OCI-LY1 (cell line): ENCODE measurements around the gene HFE.

Experiments
- H2AFZ ChIP-seq: fragments of 200-600 bp; sonication (generic), shearing (Covaris generic); 2 replicates; pipeline ENCODE4 v1.6.0; 2014; ENCODE audit warnings: antibody characterized with exemption, mild to moderate bottlenecking, low read length
- H3F3A ChIP-seq: fragments of 200-600 bp; sonication (generic), shearing (Covaris generic); 2 replicates; pipeline ENCODE4 v1.6.0; 2014; ENCODE audit warnings: mild to moderate bottlenecking, antibody characterized with exemption, low read length, moderate library complexity; ENCODE audit not compliant: insufficient read depth
- H3K27ac ChIP-seq: fragments of 200-600 bp; sonication (generic); 2 replicates; pipeline ENCODE4 v1.5.1; 2014; ENCODE audit warnings: low read length, mixed run types, mild to moderate bottlenecking, low read depth; ENCODE audit not compliant: poor library complexity, severe bottlenecking
- H3K27me3 ChIP-seq: fragments of 200-600 bp; sonication (generic); 2 replicates; pipeline ENCODE4 v1.6.0; 2014; ENCODE audit warnings: antibody characterized with exemption, mild to moderate bottlenecking, low read length, moderate library complexity; ENCODE audit not compliant: insufficient read depth
- H3K36me3 ChIP-seq: fragments of 200-600 bp; sonication (generic); 2 replicates; pipeline ENCODE4 v1.6.1; 2014; ENCODE audit warnings: mild to moderate bottlenecking, antibody characterized with exemption, low read length, moderate library complexity, mixed read lengths; ENCODE audit not compliant: insufficient read depth
- H3K4me1 ChIP-seq: fragments of 200-600 bp; sonication (generic); 2 replicates; pipeline ENCODE4 v1.5.1; 2014; ENCODE audit warnings: mild to moderate bottlenecking, low read length, moderate library complexity; ENCODE audit not compliant: insufficient read depth, severe bottlenecking
- H3K4me2 ChIP-seq: fragments of 200-600 bp; sonication (generic), shearing (Covaris generic); 2 replicates; pipeline ENCODE4 v1.6.1; 2014; ENCODE audit warnings: low read length
- H3K4me3 ChIP-seq: fragments of 200-600 bp; sonication (generic); 2 replicates; pipeline ENCODE4 v1.5.1; 2014; ENCODE audit warnings: low read length, low read depth, mild to moderate bottlenecking, mixed read lengths; ENCODE audit not compliant: poor library complexity, severe bottlenecking
- H3K79me2 ChIP-seq: fragments of 200-600 bp; shearing (Covaris generic); 2 replicates; pipeline ENCODE4 v1.6.1; 2016; ENCODE audit warnings: mixed run types, low read length, mixed read lengths; ENCODE audit not compliant: insufficient read depth
- H3K9ac ChIP-seq: fragments of 200-600 bp; sonication (generic), shearing (Covaris generic); 2 replicates; pipeline ENCODE4 v1.6.1; 2014; ENCODE audit warnings: mild to moderate bottlenecking, low read length, mixed read lengths
- H3K9me2 ChIP-seq: fragments of 200-600 bp; sonication (generic), shearing (Covaris generic); 2 replicates; pipeline ENCODE4 v1.6.1; 2014; ENCODE audit warnings: low read depth, mild to moderate bottlenecking, low read length, mixed read lengths
- H3K9me3 ChIP-seq: fragments of 200-600 bp; shearing (Covaris generic); 2 replicates; pipeline ENCODE4 v1.6.1; 2014; ENCODE audit warnings: low read length, mixed read lengths
- H4K20me1 ChIP-seq: fragments of 200-600 bp; sonication (generic), shearing (Covaris generic); 2 replicates; pipeline ENCODE4 v1.6.0; 2016; ENCODE audit warnings: mild to moderate bottlenecking, low read length; ENCODE audit not compliant: insufficient read depth
- EZH2 ChIP-seq: fragments of 200-600 bp; sonication (generic), shearing (Covaris generic); IDR thresholded peaks from 2 replicates; pipeline ENCODE4 v1.8.0; 2017; ENCODE audit warnings: borderline replicate concordance, mixed run types, mild to moderate bottlenecking, antibody characterized with exemption, low read length, moderate library complexity, mixed read lengths
- TF ChIP-seq, protein P1 (sequence below): fragments of 200-600 bp; sonication (generic), shearing (Covaris generic); IDR thresholded peaks from 2 replicates; pipeline ENCODE4 v1.5.1; 2017; ENCODE audit warnings: mild to moderate bottlenecking, antibody characterized with exemption, low read length, moderate library complexity, mixed read lengths

HFE gene

GRCh38 chr6:26141378-26141904 lies 54.2 kb downstream of the HFE start:
- H3K27ac ChIP-seq, result no peak overlapping the region

GRCh38 chr6:26142026-26142425 lies 54.8 kb downstream of the HFE start:
- no peak overlapping the region for H3K27ac ChIP-seq

More at GRCh38 chr6:26141378-26141904, 54.2 kb downstream of the HFE start:
- no peaks in the 10 kb centered on the region for H3K36me3 ChIP-seq
- H2AFZ ChIP-seq, result no peak overlapping the region
- H3K9ac ChIP-seq, result no peak overlapping the region
- TF ChIP-seq, protein P1, sequence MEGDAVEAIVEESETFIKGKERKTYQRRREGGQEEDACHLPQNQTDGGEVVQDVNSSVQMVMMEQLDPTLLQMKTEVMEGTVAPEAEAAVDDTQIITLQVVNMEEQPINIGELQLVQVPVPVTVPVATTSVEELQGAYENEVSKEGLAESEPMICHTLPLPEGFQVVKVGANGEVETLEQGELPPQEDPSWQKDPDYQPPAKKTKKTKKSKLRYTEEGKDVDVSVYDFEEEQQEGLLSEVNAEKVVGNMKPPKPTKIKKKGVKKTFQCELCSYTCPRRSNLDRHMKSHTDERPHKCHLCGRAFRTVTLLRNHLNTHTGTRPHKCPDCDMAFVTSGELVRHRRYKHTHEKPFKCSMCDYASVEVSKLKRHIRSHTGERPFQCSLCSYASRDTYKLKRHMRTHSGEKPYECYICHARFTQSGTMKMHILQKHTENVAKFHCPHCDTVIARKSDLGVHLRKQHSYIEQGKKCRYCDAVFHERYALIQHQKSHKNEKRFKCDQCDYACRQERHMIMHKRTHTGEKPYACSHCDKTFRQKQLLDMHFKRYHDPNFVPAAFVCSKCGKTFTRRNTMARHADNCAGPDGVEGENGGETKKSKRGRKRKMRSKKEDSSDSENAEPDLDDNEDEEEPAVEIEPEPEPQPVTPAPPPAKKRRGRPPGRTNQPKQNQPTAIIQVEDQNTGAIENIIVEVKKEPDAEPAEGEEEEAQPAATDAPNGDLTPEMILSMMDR, result no peak
- TF ChIP-seq EZH2, result no peak
- H3K27me3 ChIP-seq, result no peaks in the 10 kb centered on the region
- H3K4me3 ChIP-seq, result no peak overlapping the region
- no peaks in the 10 kb centered on the region for H3F3A ChIP-seq
- no peaks in the 10 kb centered on the region for H3K79me2 ChIP-seq
- no peaks in the 10 kb centered on the region for H3K9me2 ChIP-seq
- no peak overlapping the region for H3K4me2 ChIP-seq
- peaks cover 4% of the 10 kb centered on the region for H3K4me1 ChIP-seq
- H3K9me3 ChIP-seq, result no peaks in the 10 kb centered on the region
- H4K20me1 ChIP-seq, result no peaks in the 10 kb centered on the region

More at GRCh38 chr6:26142026-26142425, 54.8 kb downstream of the HFE start:
- no peak overlapping the region for H3K4me3 ChIP-seq
- no peaks in the 10 kb centered on the region for H3K27me3 ChIP-seq
- H3F3A ChIP-seq, result no peaks in the 10 kb centered on the region
- H3K4me1 ChIP-seq, result peaks cover 4% of the 10 kb centered on the region
- no peaks in the 10 kb centered on the region for H3K79me2 ChIP-seq
- no peaks in the 10 kb centered on the region for H3K9me2 ChIP-seq
- H3K36me3 ChIP-seq, result no peaks in the 10 kb centered on the region
- H3K9me3 ChIP-seq, result no peaks in the 10 kb centered on the region
- TF ChIP-seq, protein P1, result no peak
- TF ChIP-seq EZH2, result no peak
- no peak overlapping the region for H3K9ac ChIP-seq
- no peak overlapping the region for H2AFZ ChIP-seq
- no peak overlapping the region for H3K4me2 ChIP-seq
- H4K20me1 ChIP-seq, result no peaks in the 10 kb centered on the region
